Stimulated activated CD8-positive, alpha-beta memory T cell treated with anti-CD3 and anti-CD28 coated beads, Interleukin-4, amount 100 ng/mL, for 1 hour (primary cell): ENCODE measurements around the gene MYH6.
"Not testable (repeated sequence)": the region's sequence is repeated elsewhere in the genome, so short reads cannot be mapped to it uniquely, and the experiment has no call there.

Source experiments
- DNase-seq, 2 donors: peaks; one replicate each; pipeline ENCODE4 v3.0.0-alpha.2; 2020; ENCODE audit warnings: low read depth in 2 of 2, low spot score in 1 of 2

The MYH6 gene

GRCh38 chr14:23436327-23437132 is 28.5 kb upstream of the MYH6 start:
- DNase-seq, result no peak

GRCh38 chr14:23435543-23436326 is 27.7 kb upstream of the MYH6 start, which contains the start of gene MYH7:
Gene MYH7, minus strand, starts transcription at chr14:23435660. Its CDS starts 1,928 bp downstream, at chr14:23433732.
- DNase-seq, result no peak

- no peak for DNase-seq
Observed at GRCh38 chr14:23434488-23435222, 26.6 kb upstream of the MYH6 start.

GRCh38 chr14:23433457-23433856 is 25.4 kb upstream of the MYH6 start:
- DNase-seq, result no peak

GRCh38 chr14:23432946-23433345 is 24.9 kb upstream of the MYH6 start:
- DNase-seq, result no peak

- no peak for DNase-seq
Observed at GRCh38 chr14:23432102-23432925, 24.2 kb upstream of the MYH6 start.

- DNase-seq, result no peak
Observed at GRCh38 chr14:23431486-23431885, 23.4 kb upstream of the MYH6 start.

- no peak for DNase-seq
Observed at GRCh38 chr14:23430723-23431085, 22.6 kb upstream of the MYH6 start.

GRCh38 chr14:23430016-23430722 is 22.1 kb upstream of the MYH6 start:
- no peak for DNase-seq

GRCh38 chr14:23428686-23429495 is 20.8 kb upstream of the MYH6 start:
- DNase-seq, result no peak

GRCh38 chr14:23425798-23426197 is 17.7 kb upstream of the MYH6 start:
- not testable (repeated sequence) for DNase-seq

GRCh38 chr14:23425169-23425568 is 17.1 kb upstream of the MYH6 start:
- DNase-seq, result no peak

- no peak for DNase-seq
Observed at GRCh38 chr14:23423657-23424056, 15.6 kb upstream of the MYH6 start.

- no peak for DNase-seq
Observed at GRCh38 chr14:23421594-23421993, 13.5 kb upstream of the MYH6 start.

- DNase-seq, result not testable (repeated sequence)
Observed at GRCh38 chr14:23419646-23420045, 11.6 kb upstream of the MYH6 start.

- no peak for DNase-seq
Observed at GRCh38 chr14:23418021-23418420, 9.9 kb upstream of the MYH6 start.

- not testable (repeated sequence) for DNase-seq
Observed at GRCh38 chr14:23417269-23417668, 9.2 kb upstream of the MYH6 start.

- DNase-seq, result no peak
Observed at GRCh38 chr14:23416801-23417200, 8.7 kb upstream of the MYH6 start.
